ENCODE measurements around the gene CLN3. TPM values are rescaled to one million over a fixed set of nuclear protein-coding genes. Genes with fewer than 3 reads are reported as not detected.
A peak's percentile ranks its signal among the peaks of the same experiment; 100 is the strongest.

Gene CLN3
- total and polyA plus RNA-seq, 2 of the 13 experiments (the other 11 are each of a cell fraction or from before 2014, with no cell fraction given) = 23.4 to 46.8 TPM

- TF ChIP-seq, protein P1, sequence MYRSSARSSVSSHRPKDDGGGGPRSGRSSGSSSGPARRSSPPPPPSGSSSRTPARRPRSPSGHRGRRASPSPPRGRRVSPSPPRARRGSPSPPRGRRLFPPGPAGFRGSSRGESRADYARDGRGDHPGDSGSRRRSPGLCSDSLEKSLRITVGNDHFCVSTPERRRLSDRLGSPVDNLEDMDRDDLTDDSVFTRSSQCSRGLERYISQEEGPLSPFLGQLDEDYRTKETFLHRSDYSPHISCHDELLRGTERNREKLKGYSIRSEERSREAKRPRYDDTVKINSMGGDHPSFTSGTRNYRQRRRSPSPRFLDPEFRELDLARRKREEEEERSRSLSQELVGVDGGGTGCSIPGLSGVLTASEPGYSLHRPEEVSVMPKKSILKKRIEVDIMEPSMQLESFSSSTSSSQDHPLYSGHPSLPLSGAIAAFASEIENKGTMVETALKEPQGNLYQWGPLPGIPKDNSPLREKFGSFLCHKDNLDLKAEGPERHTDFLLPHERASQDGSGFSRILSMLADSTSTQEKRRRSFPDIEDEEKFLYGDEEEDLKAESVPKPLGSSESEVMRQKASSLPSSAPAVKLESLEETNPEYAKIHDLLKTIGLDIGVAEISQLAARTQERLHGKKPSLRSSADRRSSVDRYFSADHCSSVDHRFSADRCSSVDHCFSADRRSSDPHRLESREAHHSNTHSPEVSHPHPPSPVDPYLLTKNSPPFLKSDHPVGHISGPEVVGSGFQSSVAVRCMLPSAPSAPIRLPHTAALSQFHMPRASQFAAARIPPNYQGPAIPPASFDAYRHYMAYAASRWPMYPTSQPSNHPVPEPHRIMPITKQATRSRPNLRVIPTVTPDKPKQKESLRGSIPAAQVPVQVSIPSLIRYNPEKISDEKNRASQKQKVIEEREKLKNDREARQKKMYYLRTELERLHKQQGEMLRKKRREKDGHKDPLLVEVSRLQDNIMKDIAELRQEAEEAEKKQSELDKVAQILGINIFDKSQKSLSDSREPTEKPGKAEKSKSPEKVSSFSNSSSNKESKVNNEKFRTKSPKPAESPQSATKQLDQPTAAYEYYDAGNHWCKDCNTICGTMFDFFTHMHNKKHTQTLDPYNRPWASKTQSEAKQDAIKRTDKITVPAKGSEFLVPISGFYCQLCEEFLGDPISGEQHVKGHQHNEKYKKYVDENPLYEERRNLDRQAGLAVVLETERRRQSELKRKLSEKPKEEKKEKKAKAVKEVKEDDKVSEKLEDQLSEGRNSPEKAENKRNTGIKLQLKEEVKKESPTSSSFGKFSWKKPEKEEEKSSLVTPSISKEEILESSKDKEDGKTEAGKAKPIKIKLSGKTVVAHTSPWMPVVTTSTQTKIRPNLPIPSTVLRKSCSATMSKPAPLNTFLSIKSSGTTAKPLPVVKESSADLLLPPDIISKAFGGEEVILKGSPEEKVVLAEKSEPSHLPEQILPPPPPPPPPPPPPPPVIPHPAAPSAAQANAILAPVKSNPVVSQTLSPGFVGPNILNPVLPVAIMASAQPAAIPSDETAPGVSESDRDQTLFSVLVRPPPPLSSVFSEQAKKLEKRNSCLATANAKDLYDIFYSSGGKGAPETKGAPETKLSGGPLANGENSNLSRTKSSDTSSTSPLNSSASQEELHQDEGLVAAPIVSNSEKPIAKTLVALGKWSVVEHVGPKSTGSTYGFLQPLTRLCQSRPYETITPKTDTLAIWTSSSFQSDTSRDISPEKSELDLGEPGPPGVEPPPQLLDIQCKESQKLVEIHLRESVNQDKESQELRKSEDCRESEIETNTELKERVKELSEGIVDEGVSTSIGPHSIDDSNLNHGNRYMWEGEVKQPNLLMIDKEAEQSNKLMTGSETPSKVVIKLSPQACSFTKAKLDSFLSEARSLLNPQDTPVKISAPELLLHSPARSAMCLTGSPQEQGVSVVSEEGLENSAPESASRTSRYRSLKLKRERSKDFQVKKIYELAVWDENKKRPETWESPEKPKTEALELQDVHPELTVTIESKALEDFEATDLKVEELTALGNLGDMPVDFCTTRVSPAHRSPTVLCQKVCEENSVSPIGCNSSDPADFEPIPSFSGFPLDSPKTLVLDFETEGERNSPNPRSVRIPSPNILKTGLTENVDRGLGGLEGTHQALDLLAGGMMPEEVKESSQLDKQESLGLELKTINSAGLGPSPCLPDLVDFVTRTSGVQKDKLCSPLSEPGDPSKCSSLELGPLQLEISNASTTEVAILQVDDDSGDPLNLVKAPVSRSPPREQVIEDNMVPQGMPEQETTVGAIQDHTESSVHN (CRISPR knock-in tag; IDR thresholded peaks at IDR 0.05) = no peak; the same call in 1 of the 2 replicates
- TF ChIP-seq ATF7 (IDR thresholded peaks at IDR 0.05) = peak; percentile 54
- peak; percentile 53; the same call in 1 of the 2 replicates for TF ChIP-seq ATF7 (CRISPR knock-in tag; IDR thresholded peaks at IDR 0.05)
- 0 out of 2 replicates have a peak, but pooled peaks have one; percentile 33 for TF ChIP-seq NFYB (CRISPR knock-in tag; IDR thresholded peaks at IDR 0.05)
- TF ChIP-seq, protein P2, sequence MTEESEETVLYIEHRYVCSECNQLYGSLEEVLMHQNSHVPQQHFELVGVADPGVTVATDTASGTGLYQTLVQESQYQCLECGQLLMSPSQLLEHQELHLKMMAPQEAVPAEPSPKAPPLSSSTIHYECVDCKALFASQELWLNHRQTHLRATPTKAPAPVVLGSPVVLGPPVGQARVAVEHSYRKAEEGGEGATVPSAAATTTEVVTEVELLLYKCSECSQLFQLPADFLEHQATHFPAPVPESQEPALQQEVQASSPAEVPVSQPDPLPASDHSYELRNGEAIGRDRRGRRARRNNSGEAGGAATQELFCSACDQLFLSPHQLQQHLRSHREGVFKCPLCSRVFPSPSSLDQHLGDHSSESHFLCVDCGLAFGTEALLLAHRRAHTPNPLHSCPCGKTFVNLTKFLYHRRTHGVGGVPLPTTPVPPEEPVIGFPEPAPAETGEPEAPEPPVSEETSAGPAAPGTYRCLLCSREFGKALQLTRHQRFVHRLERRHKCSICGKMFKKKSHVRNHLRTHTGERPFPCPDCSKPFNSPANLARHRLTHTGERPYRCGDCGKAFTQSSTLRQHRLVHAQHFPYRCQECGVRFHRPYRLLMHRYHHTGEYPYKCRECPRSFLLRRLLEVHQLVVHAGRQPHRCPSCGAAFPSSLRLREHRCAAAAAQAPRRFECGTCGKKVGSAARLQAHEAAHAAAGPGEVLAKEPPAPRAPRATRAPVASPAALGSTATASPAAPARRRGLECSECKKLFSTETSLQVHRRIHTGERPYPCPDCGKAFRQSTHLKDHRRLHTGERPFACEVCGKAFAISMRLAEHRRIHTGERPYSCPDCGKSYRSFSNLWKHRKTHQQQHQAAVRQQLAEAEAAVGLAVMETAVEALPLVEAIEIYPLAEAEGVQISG (CRISPR knock-in tag; IDR thresholded peaks at IDR 0.05) = peak; percentile 79
- TF ChIP-seq TSC22D2 (CRISPR knock-in tag; IDR thresholded peaks at IDR 0.05; ENCODE audit: borderline replicate concordance) = peak; percentile 19; the same call in 1 of the 2 replicates
- 0 out of 2 replicates have a peak, but pooled peaks have one; percentile 57 for TF ChIP-seq ZNF354B (CRISPR knock-in tag; IDR thresholded peaks at IDR 0.05)
- no peak for TF ChIP-seq PRMT3 (CRISPR knock-in tag; IDR thresholded peaks at IDR 0.05; ENCODE audit: borderline replicate concordance, low read depth)
- TF ChIP-seq ZSCAN25 (CRISPR knock-in tag; IDR thresholded peaks at IDR 0.05) = peak; percentile 94
- TF ChIP-seq MIER3 (CRISPR knock-in tag; IDR thresholded peaks at IDR 0.05; ENCODE audit: borderline replicate concordance) = peak; percentile 95
- 0 out of 2 replicates have a peak, but pooled peaks have one; percentile 28 for TF ChIP-seq ZNF235 (CRISPR knock-in tag; IDR thresholded peaks at IDR 0.05; ENCODE audit: borderline replicate concordance)
- TF ChIP-seq NCOR1 (IDR thresholded peaks at IDR 0.05; ENCODE audit: borderline replicate concordance, low read length) = peak; percentile 99
- peak; percentile 95; the same call in 1 of the 2 replicates for TF ChIP-seq REPIN1 (CRISPR knock-in tag; IDR thresholded peaks at IDR 0.05; ENCODE audit: borderline replicate concordance, low read depth)
- peak; percentile 41 for TF ChIP-seq ZNF781 (CRISPR knock-in tag; IDR thresholded peaks at IDR 0.05; ENCODE audit: borderline replicate concordance, not compliant biosample characterization)
- TF ChIP-seq HMG20A (CRISPR knock-in tag; IDR thresholded peaks at IDR 0.05; ENCODE audit: borderline replicate concordance) = peak; percentile 95
Measured at GRCh38 chr16:28526201-28527099, 34.6 kb upstream of the CLN3 start (continued).

Data from HepG2 (cell line).